ENCODE data around the gene ELMO1. TPM values are rescaled to one million over a fixed set of nuclear protein-coding genes. Genes with fewer than 3 reads are reported as not detected.

The ELMO1 gene
- total and polyA plus RNA-seq, 2 experiments from 2014 or later: 6.5 to 24.9 TPM

GRCh38 chr7:37245590-37245989 is 203.1 kb downstream of the ELMO1 start (continued):
- TF ChIP-seq ZNF462 (CRISPR knock-in tag; IDR thresholded peaks at IDR 0.05) (no peak), ZNF331 (CRISPR knock-in tag; IDR thresholded peaks at IDR 0.05; ENCODE audit: low read depth) (no peak), ETS1 (IDR thresholded peaks at IDR 0.05) (no peak), STAT1 (IDR thresholded peaks at IDR 0.05; ENCODE audit: unreplicated experiment) (no peak), POLR2AphosphoS5 (IDR thresholded peaks at IDR 0.05; ENCODE audit: low read depth) (no peak), JUNB (IDR thresholded peaks at IDR 0.05; ENCODE audit: unreplicated experiment) (no peak), EZH2 (IDR thresholded peaks at IDR 0.05; ENCODE audit: low read depth, unreplicated experiment) (no peak), REST (IDR thresholded peaks at IDR 0.05; ENCODE audit: unreplicated experiment) (no peak), ZNF114 (CRISPR knock-in tag; IDR thresholded peaks at IDR 0.05) (no peak)

Data from GM23338 (cell line).